ENCODE measurements around the gene PBX1.

PBX1 gene

DNA sequence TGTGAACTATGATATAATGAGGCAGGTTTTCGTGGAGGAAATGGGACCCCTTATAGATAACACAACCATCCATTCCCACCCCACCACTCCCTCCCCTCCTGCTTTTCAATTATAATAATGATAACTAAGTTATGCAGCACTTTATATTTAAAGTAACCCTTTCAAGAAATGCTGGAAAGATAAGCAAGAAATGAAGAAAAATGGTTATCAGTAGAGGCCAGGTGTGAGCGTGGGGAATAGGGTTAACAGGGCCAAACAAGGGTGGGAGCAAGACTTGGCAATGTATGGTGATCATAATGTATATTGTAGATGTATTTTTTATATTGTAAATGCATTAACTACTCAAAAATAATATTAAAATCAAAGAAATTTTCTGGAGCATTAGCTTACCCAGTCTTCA, 133.4 kb downstream of the PBX1 start:
- TF ChIP-seq, protein P1, sequence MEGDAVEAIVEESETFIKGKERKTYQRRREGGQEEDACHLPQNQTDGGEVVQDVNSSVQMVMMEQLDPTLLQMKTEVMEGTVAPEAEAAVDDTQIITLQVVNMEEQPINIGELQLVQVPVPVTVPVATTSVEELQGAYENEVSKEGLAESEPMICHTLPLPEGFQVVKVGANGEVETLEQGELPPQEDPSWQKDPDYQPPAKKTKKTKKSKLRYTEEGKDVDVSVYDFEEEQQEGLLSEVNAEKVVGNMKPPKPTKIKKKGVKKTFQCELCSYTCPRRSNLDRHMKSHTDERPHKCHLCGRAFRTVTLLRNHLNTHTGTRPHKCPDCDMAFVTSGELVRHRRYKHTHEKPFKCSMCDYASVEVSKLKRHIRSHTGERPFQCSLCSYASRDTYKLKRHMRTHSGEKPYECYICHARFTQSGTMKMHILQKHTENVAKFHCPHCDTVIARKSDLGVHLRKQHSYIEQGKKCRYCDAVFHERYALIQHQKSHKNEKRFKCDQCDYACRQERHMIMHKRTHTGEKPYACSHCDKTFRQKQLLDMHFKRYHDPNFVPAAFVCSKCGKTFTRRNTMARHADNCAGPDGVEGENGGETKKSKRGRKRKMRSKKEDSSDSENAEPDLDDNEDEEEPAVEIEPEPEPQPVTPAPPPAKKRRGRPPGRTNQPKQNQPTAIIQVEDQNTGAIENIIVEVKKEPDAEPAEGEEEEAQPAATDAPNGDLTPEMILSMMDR (IDR thresholded peaks at IDR 0.05; ENCODE audit: low read length, missing control alignments): no peak
- DNase-seq (ENCODE audit: low read depth): no peak
- H3K4me3 ChIP-seq (replicated peaks; ENCODE audit: low read depth, low read length): no peak overlapping the region

DNA sequence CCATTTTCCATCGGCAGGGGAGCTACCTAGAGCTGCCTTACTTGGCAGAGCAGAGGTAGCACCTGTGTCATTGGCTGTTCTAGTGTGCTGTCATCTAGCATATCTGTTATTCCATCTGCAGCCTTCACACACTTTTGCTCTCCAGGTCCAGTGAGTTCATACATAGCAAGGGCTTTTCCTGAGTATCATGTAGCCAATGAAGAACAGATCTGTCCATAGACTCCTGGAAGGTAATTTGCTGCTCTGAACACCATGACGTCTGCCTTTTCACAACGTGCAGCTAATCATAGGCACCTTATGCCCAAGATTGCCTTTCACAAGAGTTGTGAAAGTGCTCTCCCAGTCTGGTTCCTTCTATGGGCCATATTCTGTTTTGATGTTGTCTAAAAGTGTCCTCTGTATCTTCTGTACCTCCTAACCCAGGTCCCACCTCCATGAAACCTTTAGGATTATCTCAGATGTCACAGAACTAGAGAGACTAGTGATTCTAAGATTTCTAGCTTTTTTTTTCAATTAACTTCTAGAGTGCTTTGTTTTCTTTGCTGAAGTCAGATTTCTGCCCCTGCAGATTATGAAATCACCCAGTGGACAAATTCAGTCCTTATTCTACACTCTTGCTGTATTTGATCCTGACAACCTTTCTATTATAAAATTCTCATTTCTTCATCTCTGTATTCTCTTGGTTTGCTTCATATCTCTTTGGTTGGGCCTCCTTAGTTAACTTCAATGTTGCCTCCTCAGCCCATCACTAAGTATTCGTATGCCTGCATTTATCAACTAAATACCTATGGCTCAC, 134.8 kb downstream of the PBX1 start:
- TF ChIP-seq, protein P1 (IDR thresholded peaks at IDR 0.05; ENCODE audit: low read length, missing control alignments): no peak
- no peak overlapping the region for H3K4me3 ChIP-seq (replicated peaks; ENCODE audit: low read depth, low read length)
- no peak for DNase-seq (ENCODE audit: low read depth)

DNA sequence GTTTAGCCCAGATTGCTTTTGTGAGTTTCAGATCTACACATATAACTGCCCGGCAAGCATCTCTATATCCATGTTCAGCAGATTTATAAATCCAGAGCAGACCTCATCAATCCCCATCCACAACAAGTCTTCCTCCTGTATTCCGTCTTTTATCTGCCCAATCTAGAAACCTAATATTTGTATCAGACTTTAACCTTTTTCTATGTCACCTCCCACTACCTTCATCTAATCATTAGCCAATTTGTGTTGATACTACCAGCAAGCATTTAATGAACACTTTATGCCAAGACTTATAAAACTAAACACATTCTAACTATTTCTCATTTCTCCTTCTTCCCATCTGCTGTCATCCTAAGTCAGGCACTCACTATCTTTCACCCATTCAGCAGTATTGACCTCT, 135.5 kb downstream of the PBX1 start:
- TF ChIP-seq, protein P1 (IDR thresholded peaks at IDR 0.05; ENCODE audit: low read length, missing control alignments): no peak
- no peak for DNase-seq (ENCODE audit: low read depth)
- no peak overlapping the region for H3K4me3 ChIP-seq (replicated peaks; ENCODE audit: low read depth, low read length)

DNA sequence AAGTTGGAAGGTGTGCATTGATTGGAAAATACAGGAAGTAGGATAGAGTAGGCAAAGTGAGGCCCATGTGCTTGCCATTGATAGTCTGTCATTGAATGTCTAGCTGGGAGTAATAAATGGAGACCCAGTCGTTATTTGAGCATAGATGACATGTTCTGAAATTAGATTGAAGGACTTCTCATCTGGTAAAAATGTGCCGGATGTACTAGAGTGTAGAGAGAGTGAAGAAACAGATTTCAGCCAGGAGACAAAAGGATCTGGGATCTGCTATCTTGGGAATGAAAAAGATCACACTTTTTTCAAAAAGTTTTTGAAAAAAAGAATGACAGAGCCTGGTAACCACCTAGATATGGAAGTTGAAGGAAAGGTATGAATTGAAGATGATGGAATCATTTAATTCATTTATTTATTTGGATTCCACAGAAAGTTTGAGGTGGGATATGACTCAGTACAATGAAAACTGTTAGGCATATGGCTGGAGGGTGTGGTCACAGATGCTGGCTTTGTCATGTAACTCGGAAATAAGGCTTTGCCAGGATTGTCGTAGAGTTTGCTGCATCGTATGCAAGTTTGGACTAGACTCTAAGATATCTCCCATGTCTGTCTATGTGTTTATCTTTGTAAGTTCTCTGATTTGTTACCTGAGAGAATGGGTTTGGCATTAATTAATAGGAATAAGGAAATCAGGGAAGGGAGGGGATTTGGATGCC, 137.1 kb downstream of the PBX1 start:
- TF ChIP-seq, protein P1 (IDR thresholded peaks at IDR 0.05; ENCODE audit: low read length, missing control alignments): no peak
- no peak for DNase-seq (ENCODE audit: low read depth)
- H3K4me3 ChIP-seq (replicated peaks; ENCODE audit: low read depth, low read length): no peak overlapping the region

DNA sequence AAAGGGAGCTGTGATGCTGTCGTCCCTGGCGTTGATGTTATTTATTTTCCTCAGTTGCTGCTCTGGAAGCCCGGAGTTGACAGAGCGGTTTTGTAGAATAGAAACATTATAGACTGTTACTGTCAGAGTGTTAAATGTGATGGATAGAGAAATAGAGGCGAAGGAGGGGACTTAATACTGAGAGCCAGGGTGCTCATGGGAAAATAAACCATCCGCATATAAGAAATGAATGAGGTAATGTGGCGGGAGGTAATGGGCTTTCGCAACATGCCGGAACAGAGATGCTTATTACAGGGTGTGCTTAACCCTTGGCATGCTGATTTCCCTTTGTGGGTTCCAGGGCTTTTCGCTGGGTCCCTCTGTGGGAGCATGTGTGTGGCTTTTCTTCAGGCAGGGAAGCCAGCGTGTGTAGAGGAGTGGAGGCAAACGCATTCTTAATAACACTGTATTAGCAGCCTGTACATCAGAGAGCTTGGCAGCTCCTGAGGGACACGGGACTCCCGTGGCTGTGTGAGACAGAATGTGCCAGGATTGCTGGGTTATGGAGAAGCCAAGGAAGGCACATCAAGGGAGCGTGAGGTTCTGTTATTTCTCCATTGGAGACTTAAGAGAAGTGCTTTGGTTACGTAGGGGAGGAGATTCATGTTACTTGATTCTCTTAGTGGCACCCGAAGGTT, 141.0 kb downstream of the PBX1 start:
- TF ChIP-seq, protein P1 (IDR thresholded peaks at IDR 0.05; ENCODE audit: low read length, missing control alignments): no peak
- DNase-seq (ENCODE audit: low read depth): no peak
- no peak overlapping the region for H3K4me3 ChIP-seq (replicated peaks; ENCODE audit: low read depth, low read length)

DNA sequence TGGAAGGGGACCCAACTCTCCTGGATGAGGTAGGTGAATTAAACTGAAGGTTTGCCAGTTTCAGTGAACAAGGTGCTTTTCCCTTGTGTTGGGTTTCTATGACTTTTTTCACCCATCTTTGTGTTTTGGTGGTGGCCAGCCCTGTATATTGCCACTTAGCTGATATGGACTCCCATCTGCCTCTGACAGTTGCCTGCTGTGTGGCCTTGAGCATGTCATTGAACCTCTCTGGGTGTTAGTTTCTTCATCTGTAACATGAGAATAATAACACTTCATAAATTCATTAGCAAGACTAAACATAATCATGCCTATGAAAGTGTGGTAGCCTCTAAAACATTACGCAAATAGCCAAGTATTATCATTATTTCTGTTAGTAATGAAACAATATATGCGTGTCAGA, 141.7 kb downstream of the PBX1 start:
- H3K4me3 ChIP-seq (replicated peaks; ENCODE audit: low read depth, low read length): no peak overlapping the region
- TF ChIP-seq, protein P1 (IDR thresholded peaks at IDR 0.05; ENCODE audit: low read length, missing control alignments): no peak
- DNase-seq (ENCODE audit: low read depth): no peak
